ENCODE results near the gene EFCC1. TPM values are rescaled to one million over a fixed set of nuclear protein-coding genes. Genes with fewer than 3 reads are reported as not detected.

Gene EFCC1
- polyA plus RNA-seq, 2 of the 4 experiments (the other 2 are of a cell fraction), result 0.04 TPM; not detected in 1

- no peaks in the 10 kb centered on the region for H3K4me1 ChIP-seq
- H3K27ac ChIP-seq, result no peak overlapping the region
- WGBS (ENCODE audit: missing lambda C conversion rate), result 94% methylated on average over 2 of the region's 2 CpGs
- DNase-seq (ENCODE audit: low read depth in 1 of 2, low spot score in 1 of 2) (no peak), ATAC-seq (no peak), FAIRE-seq (no peak)
- H3K4me2 ChIP-seq, result no peak overlapping the region
- TF ChIP-seq TP53 (CRISPR knock-in tag; IDR thresholded peaks at IDR 0.05) (no peak), JUN (IDR thresholded peaks at IDR 0.05) (no peak), ZNF302 (CRISPR knock-in tag; IDR thresholded peaks at IDR 0.05) (no peak), FOSL2 (IDR thresholded peaks at IDR 0.05) (no peak), FOSL2 (CRISPR knock-in tag; IDR thresholded peaks at IDR 0.05) (no peak), ZC3H11A (IDR thresholded peaks at IDR 0.05) (no peak), HES2 (IDR thresholded peaks at IDR 0.05) (no peak), NFE2L2 (conservative IDR thresholded peaks at IDR 0.05; ENCODE audit: low read length) (no peak), POLR2AphosphoS2 (conservative IDR thresholded peaks at IDR 0.05; ENCODE audit: low read length) (no peak), E2F6 (IDR thresholded peaks at IDR 0.05; ENCODE audit: borderline replicate concordance, low read depth) (no peak), MAFK (IDR thresholded peaks at IDR 0.05; ENCODE audit: partially characterized antibody) (no peak), HEYL (CRISPR knock-in tag; IDR thresholded peaks at IDR 0.05) (no peak), MAZ (IDR thresholded peaks at IDR 0.05; ENCODE audit: borderline replicate concordance, low read depth, low read length) (no peak), TFCP2L1 (CRISPR knock-in tag; IDR thresholded peaks at IDR 0.05) (no peak), ELK1 (IDR thresholded peaks at IDR 0.05; ENCODE audit: low read depth, low read length) (no peak), REST (IDR thresholded peaks at IDR 0.05) (no peak), KDM1A (IDR thresholded peaks at IDR 0.05; ENCODE audit: low read depth) (no peak), HOXB13 (CRISPR knock-in tag; IDR thresholded peaks at IDR 0.05; ENCODE audit: low read depth) (no peak), CEBPB (IDR thresholded peaks at IDR 0.05) (no peak), RAD21 (conservative IDR thresholded peaks at IDR 0.05 in 1 of 2, IDR thresholded peaks at IDR 0.05 in 1 of 2) (no peak), CBX2 (IDR thresholded peaks at IDR 0.05; ENCODE audit: borderline replicate concordance, low read depth) (no peak)
- no peaks in the 10 kb centered on the region for H3K9me3 ChIP-seq
- no peak overlapping the region for H3K4me3 ChIP-seq
- ChIA-PET POLR2A (no interaction called here), CTCF (interaction anchor here (1.3 to 1.5 kb wide), 2 partner anchors 11 to 39 kb away, joined by 4 to 7 read pairs; no protein-coding TSS in a partner anchor)
These were observed 8.2 kb downstream of the EFCC1 start for GRCh38 chr3:129009266-129009665.

- no peak for ATAC-seq
- H3K9me3 ChIP-seq, result no peaks in the 10 kb centered on the region
- DNase-seq (ENCODE audit: low read depth in 1 of 2, low spot score in 1 of 2), result no peak
- ChIA-PET CTCF (interaction anchor here (1.5 to 2.0 kb wide), 2 partner anchors 10 to 40 kb away, joined by 4 to 9 read pairs; no protein-coding TSS in a partner anchor), POLR2A (no interaction called here)
- no peak overlapping the region for H3K27ac ChIP-seq
- 44% methylated on average over 6 of the region's 9 CpGs for WGBS (ENCODE audit: missing lambda C conversion rate)
- no peak overlapping the region for H3K4me2 ChIP-seq
- H3K4me1 ChIP-seq, result no peaks in the 10 kb centered on the region
- no peak for FAIRE-seq
- H3K4me3 ChIP-seq, result no peak overlapping the region
- TF ChIP-seq BCL3 (IDR thresholded peaks at IDR 0.05), result no peak
- TF ChIP-seq CEBPB (IDR thresholded peaks at IDR 0.05), result no peak
- no peak for TF ChIP-seq HEYL (CRISPR knock-in tag; IDR thresholded peaks at IDR 0.05)
- no peak for TF ChIP-seq EHMT2 (IDR thresholded peaks at IDR 0.05; ENCODE audit: low read depth)
- TF ChIP-seq TP53 (CRISPR knock-in tag; IDR thresholded peaks at IDR 0.05), result no peak
- TF ChIP-seq EP300 (IDR thresholded peaks at IDR 0.05), result no peak
- no peak for TF ChIP-seq TFCP2L1 (CRISPR knock-in tag; IDR thresholded peaks at IDR 0.05)
- no peak for TF ChIP-seq RARB (CRISPR knock-in tag; IDR thresholded peaks at IDR 0.05)
- no peak for TF ChIP-seq HES2 (IDR thresholded peaks at IDR 0.05)
- TF ChIP-seq CTCF (IDR thresholded peaks at IDR 0.05), result no peak
- TF ChIP-seq RNF2 (IDR thresholded peaks at IDR 0.05; ENCODE audit: borderline replicate concordance, low read depth), result no peak
- no peak for TF ChIP-seq ZC3H11A (IDR thresholded peaks at IDR 0.05)
- no peak for TF ChIP-seq JUNB (IDR thresholded peaks at IDR 0.05)
- TF ChIP-seq POLR2A (IDR thresholded peaks at IDR 0.05; ENCODE audit: low read length), result no peak
These were observed 9.3 kb downstream of the EFCC1 start for GRCh38 chr3:129010310-129010956.
